BLaER1 treated with 17β-estradiol and CSF1 and Interleukin-3, amounts not matched to agents 10 nM and 100 nM (cell line): ENCODE measurements around the gene PDCL2.

Experiments used
- H3K27ac ChIP-seq, 11 experiments: shearing (Covaris generic); formaldehyde crosslinking; 2 replicates each; pipeline ENCODE4 v1.8.1; 2022
- H3K27me3 ChIP-seq, 11 experiments: shearing (Covaris generic); formaldehyde crosslinking; 2 replicates each; pipeline ENCODE4 v1.8.1; 2022
- H3K36me3 ChIP-seq, 11 experiments: shearing (Covaris generic); formaldehyde crosslinking; 2 replicates each; pipeline ENCODE4 v1.8.1; 2022
- H3K4me1 ChIP-seq, 10 experiments: shearing (Covaris generic); formaldehyde crosslinking; 2 replicates each; pipeline ENCODE4 v1.8.1; 2022
- H3K4me2 ChIP-seq, 11 experiments: shearing (Covaris generic); formaldehyde crosslinking; 2 replicates each; pipeline ENCODE4 v1.8.1; 2022
- H3K4me3 ChIP-seq, 10 experiments: shearing (Covaris generic); formaldehyde crosslinking; 2 replicates each; pipeline ENCODE4 v1.8.1; 2022
- H3K9ac ChIP-seq, 11 experiments: shearing (Covaris generic); formaldehyde crosslinking; 2 replicates each; pipeline ENCODE4 v1.8.1; 2022
- H3K9me3 ChIP-seq, 11 experiments: shearing (Covaris generic); formaldehyde crosslinking; replicated peaks in 1 of 11; 2 replicates each; pipeline ENCODE4 v1.8.1; 2022
- H4K20me1 ChIP-seq, 11 experiments: shearing (Covaris generic); formaldehyde crosslinking; 2 replicates each; pipeline ENCODE4 v1.8.1; 2022
- Cebpa-rat ChIP-seq, 11 experiments: shearing (Covaris generic); IDR thresholded peaks; 2 replicates each; pipeline ENCODE4 v1.8.1; 2022

PDCL2 gene

GRCh38 chr4:55534306-55534705 lies 57.7 kb downstream of the PDCL2 start:
- Histone ChIP-seq H3K4me2 (no peak overlapping the region), H4K20me1 (peaks cover 0 to 14% (median 0%) of the 10 kb centered on the region in 11 experiments; a peak in 2 of 22 replicates), H3K9me3 (peaks cover 66 to 99% (median 96%) of the 10 kb centered on the region in 11 experiments), H3K36me3 (peaks cover 50 to 95% (median 77%) of the 10 kb centered on the region in 11 experiments), H3K4me1 (peaks cover 0 to 11% (median 0%) of the 10 kb centered on the region in 10 experiments; a peak in 2 of 20 replicates), H3K9ac (no peak overlapping the region), H3K4me3 (no peak overlapping the region), H3K27me3 (no peaks in the 10 kb centered on the region), H3K27ac (no peak overlapping the region)
- no peak for TF ChIP-seq Cebpa-rat (IDR thresholded peaks at IDR 0.05)

GRCh38 chr4:55530691-55531090 lies 61.4 kb downstream of the PDCL2 start:
- no peak for TF ChIP-seq Cebpa-rat (IDR thresholded peaks at IDR 0.05)

GRCh38 chr4:55530167-55530566 lies 61.9 kb downstream of the PDCL2 start:
- H3K27me3 ChIP-seq: no peaks in the 10 kb centered on the region
- no peak overlapping the region for H3K27ac ChIP-seq
- TF ChIP-seq Cebpa-rat (IDR thresholded peaks at IDR 0.05): no peak
- H3K4me2 ChIP-seq: no peak overlapping the region
- peaks cover 48 to 71% (median 66%) of the 10 kb centered on the region in 11 experiments for H3K9me3 ChIP-seq
- H4K20me1 ChIP-seq: peaks cover 0 to 26% (median 0%) of the 10 kb centered on the region in 11 experiments; a peak in 3 of 22 replicates
- H3K36me3 ChIP-seq: peaks cover 39 to 79% (median 67%) of the 10 kb centered on the region in 11 experiments
- H3K4me1 ChIP-seq: peaks cover 0 to 11% (median 0%) of the 10 kb centered on the region in 10 experiments; a peak in 2 of 20 replicates
- no peak overlapping the region for H3K9ac ChIP-seq
- no peak overlapping the region; a peak in 1 of 20 replicates for H3K4me3 ChIP-seq

More at GRCh38 chr4:55530691-55531090, 61.4 kb downstream of the PDCL2 start:
- no peaks in the 10 kb centered on the region for H3K27me3 ChIP-seq
- peaks cover 0 to 26% (median 0%) of the 10 kb centered on the region in 11 experiments; a peak in 3 of 22 replicates for H4K20me1 ChIP-seq
- no peak overlapping the region for H3K4me2 ChIP-seq
- no peak overlapping the region for H3K27ac ChIP-seq
- H3K4me3 ChIP-seq: no peak overlapping the region; a peak in 1 of 20 replicates
- peaks cover 0 to 11% (median 0%) of the 10 kb centered on the region in 10 experiments; a peak in 2 of 20 replicates for H3K4me1 ChIP-seq
- no peak overlapping the region for H3K9ac ChIP-seq
- H3K36me3 ChIP-seq: peaks cover 40 to 83% (median 69%) of the 10 kb centered on the region in 11 experiments
- peaks cover 53 to 76% (median 71%) of the 10 kb centered on the region in 11 experiments for H3K9me3 ChIP-seq

- Histone ChIP-seq H3K9ac (no peak overlapping the region), H3K9me3 (peaks cover 33 to 58% (median 51%) of the 10 kb centered on the region in 11 experiments), H3K36me3 (peaks cover 24 to 69% (median 54%) of the 10 kb centered on the region in 11 experiments), H3K27me3 (no peaks in the 10 kb centered on the region), H3K4me3 (no peak overlapping the region), H3K4me2 (no peak overlapping the region), H3K4me1 (peaks cover 0 to 11% (median 0%) of the 10 kb centered on the region in 10 experiments; a peak in 2 of 20 replicates), H4K20me1 (peaks cover 0 to 26% (median 0%) of the 10 kb centered on the region in 11 experiments; a peak in 3 of 22 replicates), H3K27ac (no peak overlapping the region)
- TF ChIP-seq Cebpa-rat (IDR thresholded peaks at IDR 0.05): no peak
Measured at GRCh38 chr4:55528491-55528890, 63.6 kb downstream of the PDCL2 start.

GRCh38 chr4:55524844-55525571 lies 67.0 kb downstream of the PDCL2 start:
- TF ChIP-seq Cebpa-rat (IDR thresholded peaks at IDR 0.05): no peak
- peaks cover 3 to 50% (median 33%) of the 10 kb centered on the region in 11 experiments; a peak in 21 of 22 replicates for H3K9me3 ChIP-seq
- no peak overlapping the region for H3K4me3 ChIP-seq
- H3K9ac ChIP-seq: no peak overlapping the region
- no peak overlapping the region for H3K4me2 ChIP-seq
- H3K27me3 ChIP-seq: no peaks in the 10 kb centered on the region
- H3K27ac ChIP-seq: no peak overlapping the region
- H4K20me1 ChIP-seq: peaks cover 0 to 25% (median 0%) of the 10 kb centered on the region in 11 experiments; a peak in 3 of 22 replicates
- H3K4me1 ChIP-seq: no peaks in the 10 kb centered on the region
- H3K36me3 ChIP-seq: peaks cover 8 to 57% (median 27%) of the 10 kb centered on the region in 11 experiments; a peak in 21 of 22 replicates

- TF ChIP-seq Cebpa-rat (IDR thresholded peaks at IDR 0.05): no peak
- no peak overlapping the region for H3K4me3 ChIP-seq
- H3K9ac ChIP-seq: no peak overlapping the region
Measured at GRCh38 chr4:55518442-55518841, 73.6 kb downstream of the PDCL2 start.

GRCh38 chr4:55517526-55518229 lies 74.4 kb downstream of the PDCL2 start:
- no peak overlapping the region for H3K4me3 ChIP-seq
- H3K4me1 ChIP-seq: peaks cover 0 to 18% (median 0%) of the 10 kb centered on the region in 10 experiments; a peak in 6 of 20 replicates
- H4K20me1 ChIP-seq: no peaks in the 10 kb centered on the region
- H3K4me2 ChIP-seq: no peak overlapping the region
- no peaks in the 10 kb centered on the region for H3K27me3 ChIP-seq
- no peak overlapping the region for H3K27ac ChIP-seq
- H3K9me3 ChIP-seq: peaks cover 20 to 61% (median 50%) of the 10 kb centered on the region in 11 experiments
- peaks cover 21 to 55% (median 23%) of the 10 kb centered on the region in 11 experiments for H3K36me3 ChIP-seq
- no peak for TF ChIP-seq Cebpa-rat (IDR thresholded peaks at IDR 0.05)
- no peak overlapping the region for H3K9ac ChIP-seq

More at GRCh38 chr4:55518442-55518841, 73.6 kb downstream of the PDCL2 start:
- no peak overlapping the region for H3K4me2 ChIP-seq
- H3K4me1 ChIP-seq: peaks cover 0 to 18% (median 0%) of the 10 kb centered on the region in 10 experiments; a peak in 6 of 20 replicates
- peaks cover 16 to 61% (median 44%) of the 10 kb centered on the region in 11 experiments for H3K9me3 ChIP-seq
- no peaks in the 10 kb centered on the region for H3K27me3 ChIP-seq
- no peaks in the 10 kb centered on the region for H4K20me1 ChIP-seq
- H3K36me3 ChIP-seq: peaks cover 17 to 55% (median 29%) of the 10 kb centered on the region in 11 experiments
- H3K27ac ChIP-seq: no peak overlapping the region

- peaks cover 0 to 34% (median 6%) of the 10 kb centered on the region in 10 experiments; a peak in 11 of 20 replicates for H3K4me1 ChIP-seq
- no peak overlapping the region for H3K9ac ChIP-seq
- no peak overlapping the region for H3K4me2 ChIP-seq
- no peaks in the 10 kb centered on the region for H3K27me3 ChIP-seq
- TF ChIP-seq Cebpa-rat (IDR thresholded peaks at IDR 0.05): no peak
- H4K20me1 ChIP-seq: 0 out of 22 replicates have a peak, but pooled peaks cover 0 to 8% (median 0%) of the 10 kb centered on the region in 11 experiments
- H3K4me3 ChIP-seq: no peak overlapping the region
- peaks cover 21 to 46% (median 36%) of the 10 kb centered on the region in 11 experiments; a peak in 21 of 22 replicates for H3K9me3 ChIP-seq
- no peak overlapping the region for H3K27ac ChIP-seq
- peaks cover 16 to 51% (median 25%) of the 10 kb centered on the region in 11 experiments; a peak in 21 of 22 replicates for H3K36me3 ChIP-seq
Measured at GRCh38 chr4:55512922-55513571, 79.0 kb downstream of the PDCL2 start.
